DMS79 (cell line): ENCODE measurements around the gene MGME1.
"Not testable (repeated sequence)": the region's sequence is repeated elsewhere in the genome, so short reads cannot be mapped to it uniquely, and the experiment has no call there.

ENCODE experiments used
- DNase-seq: peaks from one replicate; lab custom pipeline; 2025; lab: John Stamatoyannopoulos, UW

Gene MGME1

GRCh38 chr20:17960400-17960885 is 8.4 kb upstream of the MGME1 start:
- not testable (repeated sequence) for DNase-seq

GRCh38 chr20:17960927-17961586 is 7.8 kb upstream of the MGME1 start:
- no peak for DNase-seq

GRCh38 chr20:17961587-17961940 is 7.3 kb upstream of the MGME1 start:
- no peak for DNase-seq

GRCh38 chr20:17963114-17963897 is 5.5 kb upstream of the MGME1 start:
- DNase-seq = no peak

GRCh38 chr20:17964073-17964472 is 4.7 kb upstream of the MGME1 start:
- no peak for DNase-seq

GRCh38 chr20:17964632-17965031 is 4.2 kb upstream of the MGME1 start:
- DNase-seq = no peak

GRCh38 chr20:17965042-17965697 is 3.6 kb upstream of the MGME1 start:
- DNase-seq = no peak

GRCh38 chr20:17966432-17967310 is 2.1 kb upstream of the MGME1 start:
- no peak for DNase-seq

- DNase-seq = no peak
These were observed 1.1 kb upstream of the MGME1 start for GRCh38 chr20:17967521-17968365.

- DNase-seq = peak; percentile 44
These were observed 563 bp downstream of the MGME1 start for GRCh38 chr20:17969278-17969883.

GRCh38 chr20:17969884-17970409 is 1.1 kb downstream of the MGME1 start:
- no peak for DNase-seq

- DNase-seq = no peak
These were observed 2.6 kb downstream of the MGME1 start for GRCh38 chr20:17971300-17972013.

- peak; percentile 51 for DNase-seq
These were observed 3.3 kb downstream of the MGME1 start for GRCh38 chr20:17972121-17972520.

- DNase-seq = no peak
These were observed 7.5 kb downstream of the MGME1 start for GRCh38 chr20:17976305-17976704.

- no peak for DNase-seq
These were observed 16.7 kb downstream of the MGME1 start for GRCh38 chr20:17985388-17986018.

GRCh38 chr20:17987988-17988387 is 19.2 kb downstream of the MGME1 start:
- DNase-seq = no peak

- DNase-seq = no peak
These were observed 21.6 kb downstream of the MGME1 start for GRCh38 chr20:17990278-17990972.

GRCh38 chr20:17992224-17992637 is 23.4 kb downstream of the MGME1 start:
- no peak for DNase-seq
